Common myeloid progenitor, CD34-positive (primary cell): ENCODE data around the gene PRKCQ.
"Not testable (repeated sequence)": the region's sequence is repeated elsewhere in the genome, so short reads cannot be mapped to it uniquely, and the experiment has no call there.

Experiments used
- CTCF ChIA-PET: fragments of 350-600 bp; sonication (Branson Sonifier 250); formaldehyde crosslinking; loops from one replicate; lab custom pipeline; 2021; ENCODE audit warnings: antibody characterized with exemption; lab: Charles Lee
- POLR2A ChIA-PET: fragments of 350-600 bp; sonication (Branson Sonifier 250); formaldehyde crosslinking; loops from one replicate; lab custom pipeline; 2021; ENCODE audit warnings: antibody characterized with exemption; lab: Charles Lee
- DNase-seq, 3 donors: peaks; one replicate each; pipeline versions ENCODE4 v3.0.0 to v3.0.0-alpha.2; 2013
- H3K27ac ChIP-seq, 2 experiments: 1 replicate in 1 of 2; 2 replicates in 1 of 2; pipeline ENCODE4 v1.7.0; 2013; ENCODE audit warnings: inconsistent platforms in 2 of 2, low read length in 2 of 2, mild to moderate bottlenecking in 2 of 2, low read depth in 1 of 2, moderate library complexity in 1 of 2; ENCODE audit not compliant: severe bottlenecking in 2 of 2, insufficient read depth in 1 of 2, poor library complexity in 1 of 2
- H3K27me3 ChIP-seq, 5 experiments: replicated peaks in 2 of 5; 1 replicate in 3 of 5; 2 replicates in 2 of 5; pipeline versions ENCODE4 v1.6.1 to v1.7.0; 2013; ENCODE audit warnings: low read length in 4 of 5, mild to moderate bottlenecking in 2 of 5, moderate library complexity in 2 of 5, inconsistent platforms in 1 of 5; ENCODE audit not compliant: insufficient read depth in 5 of 5, control insufficient read depth in 4 of 5
- H3K36me3 ChIP-seq, 4 experiments: 1 replicate in 2 of 4; 2 replicates in 2 of 4; pipeline versions ENCODE4 v1.6.1 to v1.7.0; 2013; ENCODE audit warnings: low read length in 3 of 4, control low read depth in 1 of 4, mild to moderate bottlenecking in 1 of 4; ENCODE audit not compliant: control insufficient read depth in 4 of 4, insufficient read depth in 4 of 4
- H3K4me1 ChIP-seq, 4 experiments: 1 replicate in 3 of 4; 2 replicates in 1 of 4; pipeline versions ENCODE4 v1.6.1 to v1.7.1; 2013; ENCODE audit warnings: low read length in 3 of 4, mild to moderate bottlenecking in 3 of 4, control low read depth in 1 of 4, inconsistent platforms in 1 of 4, moderate library complexity in 1 of 4; ENCODE audit not compliant: control insufficient read depth in 4 of 4, insufficient read depth in 4 of 4; ENCODE audit errors: control extremely low read depth in 1 of 4
- H3K4me3 ChIP-seq, 7 experiments: 1 replicate in 4 of 7; 2 replicates in 3 of 7; pipeline versions ENCODE4 v1.5.1 to v1.7.0; 2013; ENCODE audit warnings: mild to moderate bottlenecking in 7 of 7, low read length in 6 of 7, moderate library complexity in 6 of 7, inconsistent platforms in 2 of 7, low read depth in 2 of 7, control low read depth in 1 of 7; ENCODE audit not compliant: insufficient read depth in 4 of 7, control insufficient read depth in 1 of 7; ENCODE audit errors: extremely low read depth in 1 of 7
- H3K9me3 ChIP-seq, 5 experiments: 1 replicate in 4 of 5; 2 replicates in 1 of 5; pipeline versions ENCODE4 v1.6.1 to v1.7.1; 2013; ENCODE audit warnings: low read length in 4 of 5, mild to moderate bottlenecking in 2 of 5, inconsistent platforms in 1 of 5, low read depth in 1 of 5, moderate library complexity in 1 of 5; ENCODE audit not compliant: control insufficient read depth in 4 of 5, insufficient read depth in 2 of 5; ENCODE audit errors: control extremely low read depth in 1 of 5
- WGBS: methylation state at CpG from one replicate; pipeline ENCODE4 v1.1.5; 2013; ENCODE audit not compliant: insufficient coverage; 5-methylcytosine and 5-hydroxymethylcytosine counted together

Gene PRKCQ

DNA sequence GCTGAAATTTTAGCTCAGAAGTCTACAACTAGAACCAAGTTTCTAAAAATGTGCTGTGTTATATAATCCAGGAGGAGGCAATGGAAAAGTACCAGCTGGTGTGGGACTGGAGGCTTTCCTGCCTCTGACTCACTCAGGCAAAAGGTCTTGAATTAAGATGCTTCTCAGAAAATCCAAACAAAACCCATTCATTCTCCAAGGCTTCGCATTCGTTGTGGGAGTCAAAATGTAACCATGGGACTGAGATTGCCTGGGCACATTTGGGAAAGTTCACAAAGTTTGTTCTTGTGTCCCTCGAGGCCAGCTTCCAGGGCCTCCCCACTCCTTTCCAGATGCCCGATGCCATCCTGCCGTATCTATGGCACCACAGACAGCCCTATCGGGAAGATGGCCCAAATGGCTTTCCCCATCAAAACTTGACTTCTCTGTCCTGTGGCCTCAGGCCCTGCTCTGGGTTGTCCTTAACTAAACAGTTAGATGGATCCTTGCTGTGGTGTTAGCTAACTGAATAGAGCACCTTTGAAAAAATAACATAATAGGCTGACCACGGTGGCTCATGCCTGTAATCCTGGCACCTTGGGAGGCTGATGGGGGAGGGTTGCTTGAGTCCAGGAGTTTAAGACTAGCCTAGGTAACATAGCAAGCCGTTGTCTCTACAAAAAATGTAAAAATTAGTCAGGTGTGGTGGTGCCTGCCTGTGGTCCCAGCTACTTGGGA, 196.8 kb downstream of the PRKCQ start:
- no peak for DNase-seq
- no peak overlapping the region for H3K4me3 ChIP-seq
- no peak overlapping the region for H3K27ac ChIP-seq
- peaks cover 10 to 21% (median 19%) of the 10 kb centered on the region in 4 experiments for H3K4me1 ChIP-seq
- ChIA-PET POLR2A (no interaction called here), CTCF (interaction anchor here (0.8 to 2.5 kb wide), 7 partner anchors 12 to 118 kb away, joined by 3 to 13 read pairs (median 4); no protein-coding TSS in a partner anchor)
- H3K9me3 ChIP-seq: peaks cover 0 to 18% (median 13%) of the 10 kb centered on the region in 5 experiments
- 97% methylated on average over 8 of the region's 8 CpGs for WGBS
- H3K27me3 ChIP-seq: no peaks in the 10 kb centered on the region
- no peaks in the 10 kb centered on the region for H3K36me3 ChIP-seq

DNA sequence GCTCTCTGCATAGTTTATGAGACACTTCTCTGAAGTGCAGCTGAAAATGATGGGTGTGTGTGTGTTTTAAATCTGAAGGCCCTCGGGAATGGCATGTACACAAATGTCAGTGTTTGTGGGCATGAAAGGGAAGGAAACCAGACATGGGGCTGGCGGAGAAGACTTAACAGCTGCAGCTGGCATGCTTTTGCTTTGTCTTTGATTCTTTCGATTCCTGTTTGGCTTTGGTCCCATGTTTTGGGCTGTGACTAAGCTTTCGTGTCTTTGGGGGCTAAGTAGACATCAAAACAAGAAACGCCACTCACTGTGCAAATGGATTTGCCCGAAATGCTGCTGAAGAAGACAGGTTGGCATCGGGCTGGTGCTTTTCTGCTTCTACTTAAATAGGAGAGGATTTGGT, 198.0 kb downstream of the PRKCQ start:
- Histone ChIP-seq H3K27ac (no peak overlapping the region), H3K36me3 (no peaks in the 10 kb centered on the region), H3K9me3 (peaks cover 0 to 18% (median 12%) of the 10 kb centered on the region in 5 experiments), H3K4me1 (peaks cover 10 to 21% (median 19%) of the 10 kb centered on the region in 4 experiments), H3K4me3 (peak overlapping the region in 2 of 7 experiments; percentile 20 to 32), H3K27me3 (no peaks in the 10 kb centered on the region)
- WGBS: 0% methylated on average over 5 of the region's 7 CpGs
- ChIA-PET POLR2A (interaction anchor here (0.6 kb wide), 1 partner anchor 19 kb away, joined by 4 read pairs; no protein-coding TSS in a partner anchor), CTCF (interaction anchor here (0.8 to 2.5 kb wide), 12 partner anchors 9 to 97 kb away, joined by 3 to 13 read pairs (median 4); no protein-coding TSS in a partner anchor)
- DNase-seq: peak; percentile 85 to 98 (median 98)

GRCh38 chr10:6380478-6380877, 199.6 kb downstream of the PRKCQ start:
- POLR2A ChIA-PET, DNase-seq, CTCF ChIA-PET, H3K36me3 ChIP-seq, H3K4me3 ChIP-seq, H3K27me3 ChIP-seq, H3K27ac ChIP-seq: not testable (repeated sequence)
- Histone ChIP-seq H3K4me1 (peaks cover 10 to 21% (median 19%) of the 10 kb centered on the region in 4 experiments), H3K9me3 (peaks cover 0 to 18% (median 12%) of the 10 kb centered on the region in 5 experiments)
- 92% methylated on average over 5 of the region's 5 CpGs for WGBS

- no peaks in the 10 kb centered on the region for H3K36me3 ChIP-seq
- H3K9me3 ChIP-seq: peaks cover 0 to 18% (median 12%) of the 10 kb centered on the region in 5 experiments
- no peak for DNase-seq
- CTCF ChIA-PET: interaction anchor here (1.2 to 2.3 kb wide), 2 partner anchors 11 to 59 kb away, joined by 5 to 11 read pairs; no protein-coding TSS in a partner anchor
- 100% methylated on average over 1 of the region's 1 CpG for WGBS
- POLR2A ChIA-PET: no interaction called here
- H3K4me3 ChIP-seq: no peak overlapping the region
- H3K4me1 ChIP-seq: peaks cover 10 to 21% (median 19%) of the 10 kb centered on the region in 4 experiments
- no peaks in the 10 kb centered on the region for H3K27me3 ChIP-seq
- no peak overlapping the region for H3K27ac ChIP-seq
Measured at GRCh38 chr10:6379015-6379776, 200.9 kb downstream of the PRKCQ start.
